Stimulated activated CD8-positive, alpha-beta memory T cell treated with anti-CD3 and anti-CD28 coated beads, Interleukin-12 subunit alpha, Interleukin-12 subunit beta, amount 100 ng/mL, for 1 hour (primary cell): ENCODE data around the gene LRRC56.
"Not testable (repeated sequence)": the region's sequence is repeated elsewhere in the genome, so short reads cannot be mapped to it uniquely, and the experiment has no call there.

ENCODE experiments used
- DNase-seq: peaks from one replicate; pipeline ENCODE4 v3.0.0-alpha.2; 2020; ENCODE audit warnings: low read depth

LRRC56 gene

DNA sequence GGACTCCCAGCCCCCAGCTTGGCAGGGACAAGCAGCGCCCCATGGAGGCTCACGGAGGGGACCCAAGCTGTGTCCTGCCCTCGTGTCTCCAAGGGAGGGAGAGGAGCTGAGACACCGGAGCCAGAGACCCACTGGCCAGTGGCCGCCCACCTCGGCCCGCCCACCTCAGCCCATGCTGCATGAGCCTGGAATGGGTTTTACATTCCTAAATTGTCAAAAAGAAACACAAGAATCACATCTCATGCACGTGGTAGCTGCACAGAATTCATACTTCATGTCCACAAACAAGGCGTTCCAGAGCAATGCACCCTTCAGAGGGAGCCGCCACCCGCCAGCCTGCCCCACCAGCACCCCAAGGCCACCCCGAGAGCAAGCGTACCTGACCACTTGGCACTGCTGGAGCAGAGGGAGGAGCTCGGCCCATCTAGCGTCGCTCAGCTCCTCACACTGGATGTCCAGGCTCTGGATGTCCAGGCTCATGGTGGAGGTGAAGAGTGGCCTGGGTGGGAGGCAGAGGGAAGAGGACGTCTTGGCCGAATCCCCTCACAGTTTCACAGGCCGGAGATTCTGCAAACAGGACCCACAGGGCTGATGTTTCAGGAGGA lies 35.5 kb upstream of the LRRC56 start:
- DNase-seq, result no peak

- DNase-seq, result no peak
These were observed 34.8 kb upstream of the LRRC56 start for GRCh38 chr11:502288-503178.

GRCh38 chr11:503179-503981 lies 33.9 kb upstream of the LRRC56 start:
- DNase-seq, result no peak

GRCh38 chr11:504053-504993 lies 33.0 kb upstream of the LRRC56 start:
- DNase-seq, result no peak

DNA sequence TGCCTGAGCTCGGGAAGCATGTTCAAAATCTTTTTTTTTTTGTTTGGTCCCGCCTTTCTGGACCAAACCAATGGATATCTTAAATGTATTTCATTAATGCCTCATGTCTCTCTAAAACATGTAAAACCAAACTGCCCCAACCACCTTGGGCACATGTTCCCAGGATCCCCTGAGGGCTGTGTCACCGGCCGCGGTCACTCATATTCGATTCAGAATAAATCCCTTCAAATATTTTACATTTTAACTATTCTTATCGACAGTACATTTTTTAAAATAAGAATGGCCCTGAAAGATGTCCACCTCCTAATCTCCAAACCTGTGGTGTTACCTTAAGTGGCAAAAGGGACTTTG lies 32.4 kb upstream of the LRRC56 start:
- DNase-seq, result no peak

DNA sequence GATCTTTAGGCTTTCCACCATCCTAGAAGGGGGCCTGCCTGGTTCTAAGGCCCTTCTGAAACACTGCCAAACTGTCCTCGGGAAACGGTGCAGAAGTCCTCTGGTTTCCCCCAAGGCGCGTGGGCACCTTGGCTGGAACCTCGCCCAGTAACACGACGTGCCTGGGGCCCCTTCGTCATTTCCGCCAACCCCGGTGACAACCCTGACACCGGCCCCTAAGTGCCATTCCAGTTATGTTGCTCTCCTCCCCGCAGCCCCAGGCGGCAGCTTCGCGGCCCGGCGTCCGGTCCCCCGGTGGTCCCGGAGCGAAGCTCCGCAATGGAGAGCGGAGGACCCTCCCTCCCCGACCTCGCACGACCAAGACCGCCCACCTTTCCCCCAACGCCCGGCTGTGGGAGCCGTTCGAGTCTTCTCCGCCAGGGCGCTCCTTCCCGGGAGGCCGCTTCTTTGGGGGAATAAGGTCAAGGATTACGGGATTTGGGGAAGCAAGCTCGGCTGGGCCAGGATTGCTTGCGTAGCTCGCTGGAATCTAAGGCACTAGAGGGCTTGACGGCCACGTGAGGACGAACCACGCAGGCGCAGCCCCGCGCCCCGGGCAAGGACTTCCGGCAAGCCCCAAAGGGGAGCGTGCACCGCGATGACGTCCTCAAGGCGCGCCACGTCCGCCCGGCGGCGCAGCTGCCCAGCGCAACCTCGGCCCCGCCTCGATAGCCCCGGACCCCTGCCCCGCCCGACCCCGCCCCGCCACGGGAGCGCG lies 30.9 kb upstream of the LRRC56 start:
- peak; percentile 94 for DNase-seq

- peak; percentile 99 for DNase-seq
These were observed 30.2 kb upstream of the LRRC56 start, which contains the start of gene RNH1 for GRCh38 chr11:506995-507726. Gene RNH1, minus strand, starts transcription at chr11:507242. Its CDS starts 5,080 bp downstream, at chr11:502162.

- no peak for DNase-seq
These were observed 29.4 kb upstream of the LRRC56 start for GRCh38 chr11:507727-508515.

DNA sequence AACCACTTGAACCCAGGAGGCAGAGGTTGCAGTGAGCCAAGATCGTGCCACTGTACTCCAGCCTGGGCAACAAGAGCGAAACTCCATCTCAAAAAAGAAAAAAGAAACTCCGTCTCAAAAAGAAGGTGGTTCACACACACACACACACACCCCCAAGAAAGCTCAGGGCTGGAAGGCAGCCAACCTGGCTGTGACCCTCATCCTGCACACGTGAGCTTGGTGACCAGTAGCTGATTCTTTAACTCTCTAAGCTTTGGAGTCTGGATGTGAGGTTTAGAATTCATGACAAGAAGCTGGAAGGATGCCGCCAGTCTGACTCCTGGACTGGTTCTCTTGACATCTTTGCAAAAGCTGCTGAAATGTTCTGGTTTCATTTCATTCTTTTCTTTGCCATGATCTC lies 28.4 kb upstream of the LRRC56 start:
- DNase-seq, result no peak

- DNase-seq, result no peak
These were observed 24.3 kb upstream of the LRRC56 start for GRCh38 chr11:512761-513595.

GRCh38 chr11:514606-515005 lies 22.7 kb upstream of the LRRC56 start:
- no peak for DNase-seq

GRCh38 chr11:515131-515530 lies 22.2 kb upstream of the LRRC56 start:
- DNase-seq, result no peak

DNA sequence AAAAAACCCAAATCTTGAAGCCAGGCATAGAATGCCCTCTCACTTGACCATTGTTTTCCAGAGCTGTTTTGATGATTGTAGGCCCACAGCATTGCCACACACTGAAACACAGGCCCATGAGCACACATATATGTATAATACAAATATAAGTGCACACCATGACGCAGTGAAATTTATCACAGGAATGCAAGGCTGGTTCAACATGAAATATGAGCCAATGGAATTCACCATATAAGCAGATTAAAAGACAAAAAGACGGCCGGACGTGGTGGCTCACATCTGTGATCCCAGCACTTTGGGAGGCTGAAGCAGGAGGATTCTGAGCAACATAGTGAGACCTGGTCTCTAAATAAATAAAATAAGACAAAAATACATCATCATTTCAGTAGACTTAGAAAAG lies 20.9 kb upstream of the LRRC56 start:
- DNase-seq, result no peak

DNA sequence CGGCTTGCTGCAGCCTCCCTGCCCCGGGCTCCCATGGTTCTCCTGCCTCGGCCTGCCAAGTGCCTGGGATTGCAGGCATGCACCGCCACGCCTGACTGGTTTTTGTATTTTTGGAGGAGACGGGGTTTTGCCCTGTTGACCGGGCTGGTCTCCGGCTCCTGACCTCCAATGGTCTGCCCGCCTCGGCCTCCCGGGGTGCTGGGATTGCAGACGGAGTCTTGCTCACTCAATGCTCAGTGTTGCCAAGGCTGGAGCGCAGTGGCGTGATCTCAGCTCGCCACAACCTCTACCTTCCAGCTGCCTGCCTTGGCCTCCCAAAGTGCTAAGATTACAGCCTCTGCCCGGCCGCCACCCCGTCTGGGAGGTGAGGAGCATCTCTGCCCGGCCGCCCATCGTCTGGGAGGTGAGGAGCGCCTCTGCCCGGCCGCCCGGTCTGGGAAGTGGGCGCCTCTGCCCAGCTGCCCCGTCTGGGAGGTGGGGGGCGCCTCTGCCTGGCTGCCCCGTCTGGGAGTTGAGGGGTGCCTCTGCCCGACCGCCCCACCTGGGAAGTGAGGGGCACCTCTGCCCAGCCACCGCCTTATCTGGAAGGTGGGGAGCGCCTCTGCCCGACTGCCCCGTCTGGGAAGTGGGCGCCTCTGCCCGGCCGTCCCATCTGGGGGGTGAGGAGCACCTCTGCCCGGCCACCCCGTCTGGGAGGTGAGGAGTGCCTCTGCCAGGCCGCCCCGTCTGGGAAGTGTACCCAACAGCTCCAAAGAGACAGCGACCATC lies 20.2 kb upstream of the LRRC56 start:
- not testable (repeated sequence) for DNase-seq

DNA sequence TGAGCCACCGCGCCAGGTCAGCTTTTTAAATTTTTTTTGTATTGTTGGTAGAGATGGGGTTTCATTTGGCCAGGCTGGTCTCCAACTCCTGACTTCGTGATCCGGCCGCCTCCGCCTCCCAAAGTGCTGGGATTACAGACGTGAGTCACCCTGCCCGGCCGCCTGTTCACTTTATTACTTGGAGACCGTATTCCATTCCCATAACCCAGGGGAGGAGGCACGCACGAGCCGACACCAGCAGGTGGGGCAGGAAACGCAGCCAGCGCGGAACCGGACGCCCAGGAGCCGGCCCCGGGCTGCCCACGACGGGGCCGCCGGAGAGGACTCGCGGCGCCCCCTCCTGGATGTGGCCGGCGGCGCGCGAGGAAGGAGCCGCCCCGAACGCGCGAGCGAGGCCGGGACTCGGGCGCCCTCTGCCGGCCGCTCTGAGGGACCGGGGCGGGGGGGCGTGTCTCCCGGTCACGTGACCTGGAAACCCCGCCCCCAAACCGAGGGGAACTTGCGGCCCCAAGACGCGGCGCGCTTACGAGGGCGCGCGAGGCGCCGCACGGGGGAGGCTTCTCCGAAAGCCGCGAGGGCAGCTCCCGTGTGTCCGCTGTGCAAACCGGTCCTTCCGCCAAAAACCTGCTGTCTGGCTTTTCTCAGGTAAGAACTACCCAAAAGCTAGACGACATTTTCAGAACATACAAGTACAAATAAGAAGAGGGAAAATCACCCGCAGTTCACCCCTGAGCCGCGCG lies 18.7 kb upstream of the LRRC56 start:
- peak; percentile 75 for DNase-seq

GRCh38 chr11:520428-521176 lies 16.7 kb upstream of the LRRC56 start:
- DNase-seq, result no peak
